A549 (cell line): ENCODE results near the gene OGFRL1.

Source experiments
- EHMT2 ChIP-seq: fragments of 200-600 bp; sonication (generic); IDR thresholded peaks from 2 replicates; pipeline ENCODE4 v1.6.1; 2016; ENCODE audit warnings: antibody characterized with exemption, low read depth, mild to moderate bottlenecking, moderate library complexity
- EP300 ChIP-seq, 2 experiments: fragments of >200 bp; sonication (Bioruptor Twin); formaldehyde crosslinking; IDR thresholded peaks; 2 replicates in 1 of 2; 3 replicates in 1 of 2; pipeline ENCODE4 v1.6.1; 2016 to 2017
- KDM5A ChIP-seq: fragments of 200-600 bp; sonication (generic); IDR thresholded peaks from 2 replicates; pipeline ENCODE4 v1.6.1; 2016; ENCODE audit warnings: antibody characterized with exemption, mild to moderate bottlenecking
- MAZ ChIP-seq: fragments of 150-350 bp; IDR thresholded peaks from 2 replicates; pipeline ENCODE4 v1.6.1; 2014; ENCODE audit warnings: antibody characterized with exemption, low read depth, low read length, borderline replicate concordance
- POLR2A ChIP-seq: IDR thresholded peaks from 2 replicates; pipeline ENCODE4 v1.6.1; 2012; ENCODE audit warnings: mild to moderate bottlenecking, low read length
- TF ChIP-seq, protein P1 (sequence below): fragments of >200 bp; sonication (Bioruptor Twin); formaldehyde crosslinking; IDR thresholded peaks from 3 replicates; pipeline ENCODE4 v1.5.1; 2016
- TF ChIP-seq, protein P2 (sequence below): IDR thresholded peaks from 2 replicates; pipeline ENCODE4 v1.6.1; 2012
- TF ChIP-seq, protein P3 (sequence below): fragments of >200 bp; sonication (Bioruptor Twin); formaldehyde crosslinking; IDR thresholded peaks from 3 replicates; pipeline ENCODE4 v1.6.1; 2016
- TF ChIP-seq, protein P4 (sequence below): fragments of 200-600 bp; sonication (generic); IDR thresholded peaks from 2 replicates; pipeline ENCODE4 v1.6.1; 2016; ENCODE audit warnings: antibody characterized with exemption, mild to moderate bottlenecking, moderate library complexity

DNA sequence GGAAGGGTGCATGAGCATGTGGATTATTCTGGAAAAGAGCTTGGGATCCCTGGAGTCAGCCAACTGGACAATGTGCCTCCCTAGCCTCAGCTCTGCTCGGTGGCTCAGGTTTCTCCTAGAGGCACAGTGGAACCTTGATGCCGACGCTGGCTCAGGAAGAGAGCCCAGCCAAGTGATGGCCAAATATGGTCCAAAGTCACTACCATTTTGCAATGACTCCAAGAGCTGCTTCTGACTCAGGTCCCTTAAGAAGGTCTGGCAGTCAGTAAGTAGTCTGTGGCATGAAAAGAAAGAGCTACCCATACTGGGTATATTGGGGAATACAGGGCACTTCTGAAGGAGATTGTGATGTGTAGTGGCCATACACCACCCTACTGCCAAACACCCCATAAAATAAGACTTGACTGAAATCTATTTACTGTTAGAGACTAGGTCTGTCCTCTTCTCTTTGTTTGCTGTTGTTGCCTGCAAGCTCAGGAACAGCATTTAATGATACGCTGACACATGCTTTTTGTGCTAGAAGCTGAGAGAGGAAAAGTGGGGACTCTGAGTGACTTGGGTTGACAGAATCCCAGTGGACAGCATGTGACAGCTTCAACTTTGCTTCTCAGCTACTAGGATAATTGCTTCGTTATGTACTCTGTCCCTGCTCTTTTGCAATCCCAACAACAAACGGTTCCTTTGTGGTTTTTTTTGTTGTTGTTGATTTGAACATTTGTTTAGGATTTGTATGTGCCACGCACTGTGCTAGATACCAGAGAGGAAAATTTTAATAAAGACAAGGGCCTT lies 30.3 kb upstream of the OGFRL1 start:
- TF ChIP-seq, protein P1, sequence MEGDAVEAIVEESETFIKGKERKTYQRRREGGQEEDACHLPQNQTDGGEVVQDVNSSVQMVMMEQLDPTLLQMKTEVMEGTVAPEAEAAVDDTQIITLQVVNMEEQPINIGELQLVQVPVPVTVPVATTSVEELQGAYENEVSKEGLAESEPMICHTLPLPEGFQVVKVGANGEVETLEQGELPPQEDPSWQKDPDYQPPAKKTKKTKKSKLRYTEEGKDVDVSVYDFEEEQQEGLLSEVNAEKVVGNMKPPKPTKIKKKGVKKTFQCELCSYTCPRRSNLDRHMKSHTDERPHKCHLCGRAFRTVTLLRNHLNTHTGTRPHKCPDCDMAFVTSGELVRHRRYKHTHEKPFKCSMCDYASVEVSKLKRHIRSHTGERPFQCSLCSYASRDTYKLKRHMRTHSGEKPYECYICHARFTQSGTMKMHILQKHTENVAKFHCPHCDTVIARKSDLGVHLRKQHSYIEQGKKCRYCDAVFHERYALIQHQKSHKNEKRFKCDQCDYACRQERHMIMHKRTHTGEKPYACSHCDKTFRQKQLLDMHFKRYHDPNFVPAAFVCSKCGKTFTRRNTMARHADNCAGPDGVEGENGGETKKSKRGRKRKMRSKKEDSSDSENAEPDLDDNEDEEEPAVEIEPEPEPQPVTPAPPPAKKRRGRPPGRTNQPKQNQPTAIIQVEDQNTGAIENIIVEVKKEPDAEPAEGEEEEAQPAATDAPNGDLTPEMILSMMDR: no peak
- TF ChIP-seq EP300 (IDR thresholded peaks at IDR 0.05): no peak
- TF ChIP-seq, protein P2, sequence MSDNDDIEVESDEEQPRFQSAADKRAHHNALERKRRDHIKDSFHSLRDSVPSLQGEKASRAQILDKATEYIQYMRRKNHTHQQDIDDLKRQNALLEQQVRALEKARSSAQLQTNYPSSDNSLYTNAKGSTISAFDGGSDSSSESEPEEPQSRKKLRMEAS: no peak
- no peak for TF ChIP-seq POLR2A
- no peak for TF ChIP-seq KDM5A
- TF ChIP-seq, protein P3, sequence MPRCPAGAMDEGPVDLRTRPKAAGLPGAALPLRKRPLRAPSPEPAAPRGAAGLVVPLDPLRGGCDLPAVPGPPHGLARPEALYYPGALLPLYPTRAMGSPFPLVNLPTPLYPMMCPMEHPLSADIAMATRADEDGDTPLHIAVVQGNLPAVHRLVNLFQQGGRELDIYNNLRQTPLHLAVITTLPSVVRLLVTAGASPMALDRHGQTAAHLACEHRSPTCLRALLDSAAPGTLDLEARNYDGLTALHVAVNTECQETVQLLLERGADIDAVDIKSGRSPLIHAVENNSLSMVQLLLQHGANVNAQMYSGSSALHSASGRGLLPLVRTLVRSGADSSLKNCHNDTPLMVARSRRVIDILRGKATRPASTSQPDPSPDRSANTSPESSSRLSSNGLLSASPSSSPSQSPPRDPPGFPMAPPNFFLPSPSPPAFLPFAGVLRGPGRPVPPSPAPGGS: no peak
- TF ChIP-seq, protein P4, sequence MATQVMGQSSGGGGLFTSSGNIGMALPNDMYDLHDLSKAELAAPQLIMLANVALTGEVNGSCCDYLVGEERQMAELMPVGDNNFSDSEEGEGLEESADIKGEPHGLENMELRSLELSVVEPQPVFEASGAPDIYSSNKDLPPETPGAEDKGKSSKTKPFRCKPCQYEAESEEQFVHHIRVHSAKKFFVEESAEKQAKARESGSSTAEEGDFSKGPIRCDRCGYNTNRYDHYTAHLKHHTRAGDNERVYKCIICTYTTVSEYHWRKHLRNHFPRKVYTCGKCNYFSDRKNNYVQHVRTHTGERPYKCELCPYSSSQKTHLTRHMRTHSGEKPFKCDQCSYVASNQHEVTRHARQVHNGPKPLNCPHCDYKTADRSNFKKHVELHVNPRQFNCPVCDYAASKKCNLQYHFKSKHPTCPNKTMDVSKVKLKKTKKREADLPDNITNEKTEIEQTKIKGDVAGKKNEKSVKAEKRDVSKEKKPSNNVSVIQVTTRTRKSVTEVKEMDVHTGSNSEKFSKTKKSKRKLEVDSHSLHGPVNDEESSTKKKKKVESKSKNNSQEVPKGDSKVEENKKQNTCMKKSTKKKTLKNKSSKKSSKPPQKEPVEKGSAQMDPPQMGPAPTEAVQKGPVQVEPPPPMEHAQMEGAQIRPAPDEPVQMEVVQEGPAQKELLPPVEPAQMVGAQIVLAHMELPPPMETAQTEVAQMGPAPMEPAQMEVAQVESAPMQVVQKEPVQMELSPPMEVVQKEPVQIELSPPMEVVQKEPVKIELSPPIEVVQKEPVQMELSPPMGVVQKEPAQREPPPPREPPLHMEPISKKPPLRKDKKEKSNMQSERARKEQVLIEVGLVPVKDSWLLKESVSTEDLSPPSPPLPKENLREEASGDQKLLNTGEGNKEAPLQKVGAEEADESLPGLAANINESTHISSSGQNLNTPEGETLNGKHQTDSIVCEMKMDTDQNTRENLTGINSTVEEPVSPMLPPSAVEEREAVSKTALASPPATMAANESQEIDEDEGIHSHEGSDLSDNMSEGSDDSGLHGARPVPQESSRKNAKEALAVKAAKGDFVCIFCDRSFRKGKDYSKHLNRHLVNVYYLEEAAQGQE: no peak
- no peak for TF ChIP-seq MAZ
- no peak for TF ChIP-seq EHMT2
